ENCODE data around the gene FLRT3. TPM values are rescaled to one million over a fixed set of nuclear protein-coding genes. Genes with fewer than 3 reads are reported as not detected.

FLRT3 gene
- polyA plus RNA-seq, 3 donors = 125 to 197 (median 173) TPM

- peak; percentile 83 for DNase-seq
Measured at GRCh38 chr20:14334306-14334930, 3.0 kb downstream of the FLRT3 start.

DNA sequence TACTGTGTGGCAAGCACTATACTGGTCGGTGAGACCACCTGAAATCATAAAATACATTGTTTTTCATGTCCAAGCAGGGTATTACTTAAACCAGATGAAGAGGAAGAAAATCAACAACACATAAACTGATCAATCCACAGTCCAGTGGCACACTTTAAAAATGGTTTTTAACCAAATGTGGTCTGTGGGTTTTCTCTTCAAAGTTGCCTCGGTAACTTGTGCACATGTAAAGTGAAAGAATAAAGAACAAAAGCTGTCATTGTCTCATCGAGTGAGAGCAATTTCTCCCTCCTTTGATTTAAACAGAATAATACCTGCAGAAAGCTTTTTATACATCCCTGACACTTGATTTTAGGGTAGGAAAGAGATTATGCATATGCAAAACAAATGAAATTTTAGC, 3.7 kb downstream of the FLRT3 start:
- no peak for DNase-seq

DNA sequence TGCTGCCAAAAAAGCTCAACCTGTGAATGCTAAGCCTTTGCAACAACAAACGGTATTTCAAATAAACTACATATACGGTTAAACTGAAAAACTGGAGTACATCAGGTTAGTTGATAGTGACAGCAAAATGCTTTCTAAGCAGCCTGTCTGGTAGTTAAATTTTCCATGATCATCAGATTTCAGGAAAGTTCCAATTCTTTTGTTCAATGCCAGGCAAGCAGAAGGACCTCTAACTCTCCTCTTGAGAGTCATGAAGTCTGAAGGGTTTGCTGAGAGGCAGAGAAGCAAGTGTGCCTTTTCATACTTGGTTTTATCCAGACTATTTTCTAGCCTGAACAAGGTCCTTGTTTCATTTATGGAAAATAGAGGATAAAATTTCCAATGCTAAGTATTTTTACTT, 4.5 kb downstream of the FLRT3 start:
- DNase-seq = no peak

DNA sequence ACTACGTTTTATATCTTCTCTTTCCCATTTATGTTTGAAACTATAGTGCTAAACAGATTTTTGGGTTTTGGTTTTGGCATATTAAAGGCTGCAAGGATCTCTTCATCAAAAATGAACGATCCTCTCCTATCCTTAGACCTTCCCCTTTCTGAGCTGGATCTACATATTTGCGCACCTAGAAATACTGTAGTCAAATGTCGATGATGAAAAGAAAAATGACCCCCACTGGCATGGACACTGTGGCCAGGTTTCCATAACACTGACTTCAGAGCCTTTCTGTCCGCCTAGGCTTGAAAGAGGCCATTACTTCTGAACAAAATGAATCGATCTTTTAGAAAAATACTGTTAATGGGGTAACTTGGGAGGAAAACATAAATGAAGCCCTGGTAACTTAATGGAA, 5.8 kb downstream of the FLRT3 start:
- no peak for DNase-seq

GRCh38 chr20:14319704-14320103, 17.7 kb downstream of the FLRT3 start:
- DNase-seq = no peak

DNA sequence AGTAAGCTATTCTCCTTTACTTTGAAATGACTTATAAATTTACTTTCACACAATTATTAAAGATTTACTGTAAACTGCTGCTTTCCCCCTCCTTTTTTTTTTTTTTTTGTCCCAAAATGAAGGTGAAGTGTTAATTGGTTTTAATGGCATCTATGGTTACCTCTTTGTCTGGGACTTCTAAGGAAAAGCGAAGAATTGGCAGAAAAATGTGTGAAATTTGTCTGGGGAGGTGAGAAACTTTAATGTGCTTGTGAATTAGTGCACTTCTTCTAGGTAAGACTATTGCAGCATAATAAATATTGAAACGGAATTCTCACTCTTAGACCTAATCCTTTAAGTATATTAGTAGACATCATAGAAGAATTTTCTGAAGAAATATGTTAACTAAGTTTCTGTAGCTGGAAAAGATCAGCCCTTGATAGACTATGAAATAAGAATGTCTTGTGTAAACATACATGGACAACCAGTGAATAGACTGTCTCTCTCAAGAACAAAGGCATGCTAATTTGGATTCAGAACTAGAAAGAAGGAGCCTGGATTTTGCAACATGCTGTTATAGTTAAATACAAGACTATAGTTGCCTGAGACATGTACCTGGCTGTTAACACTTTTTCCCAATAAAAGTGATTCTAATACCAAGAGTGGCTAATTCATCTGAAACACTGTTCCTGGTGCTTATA, 23.9 kb downstream of the FLRT3 start:
- no peak for DNase-seq

- DNase-seq = no peak
Measured at GRCh38 chr20:14312001-14312400, 25.4 kb downstream of the FLRT3 start.

DNA sequence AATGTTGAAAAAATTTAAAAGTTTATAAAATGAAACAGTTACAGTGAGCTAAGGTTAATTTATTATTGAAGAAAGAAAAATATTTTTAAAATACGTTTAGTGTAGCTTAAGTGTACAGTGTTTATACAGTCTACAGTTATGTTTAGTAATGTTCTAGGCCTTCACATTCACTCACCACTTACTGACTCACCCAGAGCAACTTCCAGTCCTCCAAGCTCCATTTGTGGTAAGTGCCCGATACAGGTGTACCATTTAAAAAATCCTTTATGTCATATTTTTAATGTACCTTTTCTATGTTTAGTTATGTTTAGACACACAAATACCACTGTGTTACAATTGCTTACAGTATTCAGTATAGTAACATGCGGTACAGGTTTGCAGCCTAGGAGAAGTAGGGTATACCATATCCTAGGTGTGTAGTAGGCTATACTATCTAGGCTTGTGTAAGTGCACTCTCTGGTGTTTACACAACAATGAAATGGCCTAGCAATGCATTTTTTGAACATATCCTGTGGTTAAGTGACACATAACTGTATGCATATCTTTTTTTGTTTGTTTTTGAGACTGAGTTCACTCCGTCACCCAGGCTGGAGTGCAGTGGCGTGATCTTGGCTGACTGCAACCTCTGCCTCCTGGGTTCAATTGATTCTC, 26.3 kb downstream of the FLRT3 start:
- DNase-seq = no peak

GRCh38 chr20:14307956-14308355, 29.5 kb downstream of the FLRT3 start:
- peak; percentile 12 for DNase-seq

GRCh38 chr20:14304472-14304871, 32.9 kb downstream of the FLRT3 start:
- no peak for DNase-seq

DNA sequence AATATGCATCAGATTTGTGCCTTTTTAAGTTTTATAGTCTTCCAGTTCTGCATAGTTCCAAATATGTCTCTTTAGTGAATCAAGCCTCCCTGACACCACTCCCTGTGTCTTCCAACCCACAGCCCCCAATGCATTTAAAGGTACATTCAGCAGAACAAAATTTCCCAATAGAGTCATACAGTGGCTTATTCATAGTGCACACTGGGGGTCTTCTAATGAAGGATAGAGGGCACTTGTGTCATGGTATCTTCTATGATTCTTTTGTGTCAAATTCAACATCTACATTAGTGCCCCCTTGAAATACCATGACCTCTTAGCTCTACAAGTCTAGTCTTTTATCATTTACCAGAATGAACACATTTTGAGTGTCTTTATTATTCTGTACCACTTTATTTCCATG, 33.8 kb downstream of the FLRT3 start:
- DNase-seq = no peak

DNA sequence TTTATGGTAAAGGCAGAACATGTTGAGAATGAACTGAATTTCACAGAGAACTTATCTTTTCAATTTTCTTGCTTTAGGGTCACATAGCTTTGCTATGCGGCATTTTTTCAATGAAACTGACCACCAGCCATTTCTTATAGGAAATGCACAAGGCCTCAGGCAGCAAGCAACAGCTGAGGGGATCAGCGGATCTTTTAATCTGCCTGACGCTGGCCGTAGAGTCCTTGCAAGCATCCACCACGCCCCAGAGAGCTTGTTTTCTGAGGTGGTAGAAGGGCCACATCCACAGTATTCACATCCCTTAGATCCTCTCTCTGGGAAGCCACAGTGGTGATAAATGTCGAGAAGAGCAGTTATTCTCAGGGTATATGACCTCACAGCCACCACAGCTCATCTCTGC, 34.3 kb downstream of the FLRT3 start:
- no peak for DNase-seq

GRCh38 chr20:14299831-14300230, 37.6 kb downstream of the FLRT3 start:
- DNase-seq = no peak

GRCh38 chr20:14295770-14296309, 41.6 kb downstream of the FLRT3 start:
- no peak for DNase-seq

DNA sequence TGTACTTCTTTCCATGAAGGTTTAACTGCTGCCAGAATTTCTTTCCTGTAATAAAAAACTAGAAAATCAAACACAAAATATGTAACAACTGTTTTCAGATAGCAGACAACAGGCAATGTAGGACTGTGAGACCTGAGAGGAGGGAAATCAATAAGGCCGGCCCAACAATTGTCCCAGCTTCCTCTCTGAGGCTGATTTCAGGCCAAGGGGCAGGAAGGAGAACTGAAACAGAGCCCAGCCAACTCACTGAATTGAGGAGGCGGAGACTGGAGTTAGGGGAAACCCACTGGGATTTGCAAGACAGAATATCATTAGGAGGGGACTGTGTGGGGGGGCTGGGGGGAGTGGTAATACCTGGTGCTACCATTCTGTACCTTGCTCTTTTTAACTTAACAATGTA, 42.2 kb downstream of the FLRT3 start:
- DNase-seq = no peak

DNA sequence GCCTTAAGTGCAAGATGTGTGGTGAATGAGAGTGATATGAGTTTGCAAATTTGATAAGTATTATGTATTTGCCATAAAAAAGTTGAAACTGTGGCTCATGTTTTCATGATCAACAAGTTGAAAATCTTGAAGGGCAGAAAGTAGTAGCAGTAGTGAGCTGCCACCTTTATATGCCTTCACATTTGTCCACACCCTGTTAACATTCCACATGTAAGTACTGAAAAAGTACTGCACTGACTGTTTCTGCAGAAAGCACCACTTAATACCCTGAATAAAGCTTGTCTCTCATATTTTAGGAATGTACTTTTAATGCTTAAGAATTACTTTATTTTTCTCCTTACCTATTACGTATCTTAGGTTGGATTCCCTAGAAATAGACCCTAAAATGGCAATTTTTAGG, 45.9 kb downstream of the FLRT3 start:
- DNase-seq = no peak

GRCh38 chr20:14288341-14289330, 48.8 kb downstream of the FLRT3 start:
- no peak for DNase-seq

- DNase-seq = no peak
Measured at GRCh38 chr20:14284443-14284842, 53.0 kb downstream of the FLRT3 start.

DNA sequence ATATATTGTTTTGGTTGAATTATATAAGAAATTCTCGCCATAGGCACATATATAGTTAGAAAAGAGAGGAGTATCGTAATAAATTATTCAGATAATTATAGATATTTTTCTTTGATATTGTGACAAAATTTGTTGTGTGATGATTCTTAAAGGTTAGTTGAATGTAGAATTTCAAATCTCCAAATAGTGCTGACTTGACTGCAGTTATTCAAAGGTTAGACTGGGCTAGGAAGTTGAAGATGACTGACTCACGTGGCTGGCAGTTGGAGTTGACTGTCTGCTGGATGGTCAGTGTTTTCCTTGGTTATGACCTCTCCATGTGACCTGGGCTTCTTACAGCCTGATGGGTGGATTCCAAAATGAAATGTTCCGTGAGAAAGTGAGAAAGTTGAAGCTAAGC, 55.3 kb downstream of the FLRT3 start:
- no peak for DNase-seq
